Measurements from ENCODE around the gene TPK1.

DNA sequence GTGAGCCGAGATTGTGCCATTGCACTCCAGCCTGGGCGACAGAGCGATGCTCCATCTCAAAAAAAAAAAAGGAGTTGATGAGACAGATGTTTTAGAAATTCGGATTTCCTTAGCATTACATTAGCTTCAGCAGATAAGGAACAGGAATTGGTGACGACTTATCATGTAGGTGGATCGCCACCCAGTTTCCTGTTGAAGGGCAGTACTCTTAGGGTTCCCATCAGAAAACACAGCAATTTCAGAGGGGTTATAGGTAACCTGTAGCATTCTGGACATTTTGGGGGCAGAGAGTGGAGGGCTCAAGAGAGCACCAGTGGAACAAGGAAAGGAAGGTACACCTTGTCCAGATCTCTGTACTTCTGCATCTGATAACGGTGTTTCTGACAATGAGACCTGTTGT lies 286.0 kb downstream of the TPK1 start:
- TF ChIP-seq, protein P1, sequence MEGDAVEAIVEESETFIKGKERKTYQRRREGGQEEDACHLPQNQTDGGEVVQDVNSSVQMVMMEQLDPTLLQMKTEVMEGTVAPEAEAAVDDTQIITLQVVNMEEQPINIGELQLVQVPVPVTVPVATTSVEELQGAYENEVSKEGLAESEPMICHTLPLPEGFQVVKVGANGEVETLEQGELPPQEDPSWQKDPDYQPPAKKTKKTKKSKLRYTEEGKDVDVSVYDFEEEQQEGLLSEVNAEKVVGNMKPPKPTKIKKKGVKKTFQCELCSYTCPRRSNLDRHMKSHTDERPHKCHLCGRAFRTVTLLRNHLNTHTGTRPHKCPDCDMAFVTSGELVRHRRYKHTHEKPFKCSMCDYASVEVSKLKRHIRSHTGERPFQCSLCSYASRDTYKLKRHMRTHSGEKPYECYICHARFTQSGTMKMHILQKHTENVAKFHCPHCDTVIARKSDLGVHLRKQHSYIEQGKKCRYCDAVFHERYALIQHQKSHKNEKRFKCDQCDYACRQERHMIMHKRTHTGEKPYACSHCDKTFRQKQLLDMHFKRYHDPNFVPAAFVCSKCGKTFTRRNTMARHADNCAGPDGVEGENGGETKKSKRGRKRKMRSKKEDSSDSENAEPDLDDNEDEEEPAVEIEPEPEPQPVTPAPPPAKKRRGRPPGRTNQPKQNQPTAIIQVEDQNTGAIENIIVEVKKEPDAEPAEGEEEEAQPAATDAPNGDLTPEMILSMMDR (IDR thresholded peaks at IDR 0.05; ENCODE audit: insufficient read depth, low read depth, low read length): no peak
- TF ChIP-seq EZH2 (IDR thresholded peaks at IDR 0.05; ENCODE audit: insufficient read depth, low read length): no peak

Data from astrocyte (in vitro differentiated cells and primary cell).